HepG2 (cell line): Measurements from ENCODE around the gene WIPF3. TPM values are rescaled to one million over a fixed set of nuclear protein-coding genes. Genes with fewer than 3 reads are reported as not detected.

Experiments
- ATAC-seq: fragments of 200-7000 bp; cut with Tn5 transposase; 3 replicates; pipeline ENCODE4 v1.9.1; 2020; ENCODE audit warnings: mild to moderate bottlenecking, moderate library complexity
- BruUV-seq: library from RNA; stranded (reverse); fragments of 400-500 nt; replicated peaks from 2 replicates; lab custom pipeline; 2021; lab: Mats Ljungman, UMichigan
- CTCF ChIA-PET: fragments of 300-600 bp; formaldehyde crosslinking; extraction: SDS; loops from one replicate; lab custom pipeline; 2021; ENCODE audit warnings: low total read pairs, inconsistent platforms, low intra/inter-chr PET ratio; lab: Yijun Ruan, JAX
- POLR2A ChIA-PET: fragments of 350-600 bp; sonication (Branson Sonifier 250); formaldehyde crosslinking; loops from one replicate; lab custom pipeline; 2020; ENCODE audit warnings: antibody characterized with exemption, inconsistent platforms; lab: Yijun Ruan, JAX
- DNase-seq: peaks from one replicate; pipeline ENCODE4 v3.0.0-alpha.2; 2015; ENCODE audit warnings: low spot score
- FAIRE-seq: peaks from 3 replicates; lab custom pipeline; 2011; peaks lifted over from hg19 to GRCh38; lab: Jason Lieb, UNC
- H2AFZ ChIP-seq: one replicate; pipeline ENCODE4 v1.6.1; 2011; ENCODE audit warnings: low read length, inconsistent platforms
- H3K27ac ChIP-seq: fragments of 300-600 bp; 3 replicates; pipeline ENCODE4 v1.8.0; 2011; ENCODE audit warnings: mixed run types, mild to moderate bottlenecking, mixed read lengths, low read length, inconsistent platforms; ENCODE audit not compliant: insufficient read depth; ENCODE audit errors: extremely low read length
- H3K27me3 ChIP-seq, 2 experiments: fragments of 200-600 bp in 1 of 2; 2 replicates in 1 of 2; 3 replicates in 1 of 2; pipeline versions ENCODE4 v1.6.0 to v1.8.0; 2011; ENCODE audit warnings: low read length in 2 of 2, mild to moderate bottlenecking in 2 of 2, moderate library complexity in 2 of 2, inconsistent platforms in 1 of 2; ENCODE audit not compliant: insufficient read depth in 2 of 2, control insufficient read depth in 1 of 2
- H3K36me3 ChIP-seq, 2 experiments: fragments of 200-600 bp in 1 of 2; replicated peaks in 1 of 2; 2 replicates in 1 of 2; 3 replicates in 1 of 2; pipeline versions ENCODE4 v1.5.1 to v1.8.0; 2011; ENCODE audit warnings: low read length in 2 of 2, inconsistent platforms in 1 of 2; ENCODE audit not compliant: insufficient read depth in 2 of 2, control insufficient read depth in 1 of 2
- H3K4me1 ChIP-seq: 2 replicates; pipeline ENCODE4 v1.5.1; 2012; ENCODE audit warnings: low read length, inconsistent platforms; ENCODE audit not compliant: insufficient read depth
- H3K4me2 ChIP-seq: 2 replicates; pipeline ENCODE4 v1.6.0; 2011; ENCODE audit warnings: low read depth, low read length, inconsistent platforms
- H3K4me3 ChIP-seq, 3 experiments: fragments of 200-600 bp in 1 of 3; sonication (generic), shearing (Covaris generic) in 1 of 3; replicated peaks in 1 of 3; 2 replicates each; pipeline ENCODE4 v1.5.1; 2011 to 2016; ENCODE audit warnings: low read length in 3 of 3, inconsistent platforms in 2 of 3, low read depth in 2 of 3, mild to moderate bottlenecking in 2 of 3, control low read depth in 1 of 3, mixed read lengths in 1 of 3; ENCODE audit not compliant: insufficient read depth in 1 of 3
- H3K79me2 ChIP-seq: one replicate; pipeline ENCODE4 v1.6.1; 2011; ENCODE audit warnings: low read length, inconsistent platforms; ENCODE audit not compliant: insufficient read depth
- H3K9ac ChIP-seq: 2 replicates; pipeline ENCODE4 v1.6.0; 2011; ENCODE audit warnings: mild to moderate bottlenecking, low read depth, low read length, inconsistent platforms; ENCODE audit not compliant: insufficient read depth
- H3K9me3 ChIP-seq: 2 replicates; pipeline ENCODE4 v1.5.1; 2012; ENCODE audit warnings: mild to moderate bottlenecking, low read length
- H4K20me1 ChIP-seq: 2 replicates; pipeline ENCODE4 v1.6.0; 2011; ENCODE audit warnings: inconsistent platforms, mild to moderate bottlenecking, low read length, moderate library complexity; ENCODE audit not compliant: insufficient read depth
- ARNTL ChIP-seq: sonication (generic); formaldehyde crosslinking; IDR thresholded peaks from 2 replicates; pipeline ENCODE4 v1.4.0; 2020; ENCODE audit warnings: mild to moderate bottlenecking, missing genetic modification reagents
- SMC3 ChIP-seq: IDR thresholded peaks from 2 replicates; pipeline ENCODE4 v1.6.1; 2011; ENCODE audit warnings: low read length, improper control_type of control experiment
- ZHX1 ChIP-seq: sonication (generic); formaldehyde crosslinking; IDR thresholded peaks from 2 replicates; pipeline ENCODE4 v1.8.1; 2022; ENCODE audit warnings: low read depth, mild to moderate bottlenecking, missing genetic modification reagents
- WGBS: methylation state at CpG from one replicate; pipeline ENCODE4 v1.1.6; 2017; ENCODE audit warnings: low lambda C conversion rate; 5-methylcytosine and 5-hydroxymethylcytosine counted together
- in situ Hi-C: cut with HindIII; loops from 2 replicates; pipeline ENCODE4 v1.10.0; 2017; ENCODE audit warnings: low pct_unique_long_range_greater_than_20kb; ENCODE audit not compliant: extremely low pct_ligation_motif_present
- intact Hi-C: fragments of 100-400 bp; cut with micrococcal nuclease; formaldehyde crosslinking; loops from one replicate; pipeline ENCODE4 v1.10.0; 2022; ENCODE audit not compliant: unreplicated experiment
- polyA plus RNA-seq, 8 experiments: library from polyadenylated mRNA; depleted of rRNA in 3 of 8; stranded (reverse) in 7 of 8; unstranded in 1 of 8; fragments of >200 nt; fragmentation: Illumina TruSeq in 4 of 8; extraction: Trizol in 4 of 8; gene quantifications; 2 replicates each; pipeline versions ENCODE4 v1.2.1 to v1.2.3, GENCODE V29; 2011 to 2016; ENCODE audit warnings: low read depth in 4 of 8, missing spikeins in 1 of 8, mixed read lengths in 1 of 8; ENCODE audit not compliant: insufficient read depth in 1 of 8
- total RNA-seq, 5 experiments: library from RNA; depleted of rRNA; stranded (reverse); fragments of >200 nt; fragmentation: Illumina TruSeq; extraction: Trizol; gene quantifications; 2 replicates each; pipeline ENCODE4 v1.2.3, GENCODE V29; 2016; ENCODE audit warnings: low read depth in 1 of 5
- TF ChIP-seq, protein P1 (sequence below): sonication (generic); formaldehyde crosslinking; IDR thresholded peaks from 2 replicates; pipeline ENCODE4 v1.4.0; 2020; ENCODE audit warnings: missing genetic modification reagents, mild to moderate bottlenecking, borderline replicate concordance

WIPF3 gene
- total and polyA plus RNA-seq, 2 of the 13 experiments (the other 11 are each of a cell fraction or from before 2014, with no cell fraction given): 0.03 TPM; not detected in 1

DNA sequence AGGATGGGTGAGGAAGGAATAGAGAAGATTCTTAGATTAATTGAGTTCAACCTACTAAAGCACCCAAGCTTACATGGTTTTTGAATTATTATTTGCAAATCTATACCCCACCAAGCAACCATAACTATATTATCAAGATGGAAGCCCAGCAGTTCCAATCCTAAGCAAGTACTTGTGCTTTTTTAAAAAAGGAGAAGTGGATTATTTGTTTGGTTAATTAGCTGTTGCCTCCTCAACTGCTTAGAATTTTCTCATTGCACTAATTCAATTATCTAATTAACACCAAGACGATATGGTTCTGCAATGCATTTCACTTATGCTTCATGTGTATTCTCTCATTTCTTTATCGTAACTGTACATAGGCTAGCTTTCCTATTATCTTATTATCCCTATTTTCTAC, 27.3 kb upstream of the WIPF3 start:
- H3K4me3 ChIP-seq: no peak overlapping the region
- H3K36me3 ChIP-seq: no peaks in the 10 kb centered on the region
- 1% methylated on average over 2 of the region's 2 CpGs for WGBS
- BruUV-seq: no TSS peak
- H3K9me3 ChIP-seq: no peaks in the 10 kb centered on the region
- no peak for DNase-seq
- peaks cover 0 to 5% of the 10 kb centered on the region in 2 experiments; a peak in 1 of 5 replicates for H3K27me3 ChIP-seq
- H3K9ac ChIP-seq: no peak overlapping the region
- no peak overlapping the region for H3K27ac ChIP-seq
- intact Hi-C loops: no loop called here
- POLR2A ChIA-PET: no interaction called here
- H3K4me2 ChIP-seq: no peak overlapping the region
- FAIRE-seq: no peak
- CTCF ChIA-PET: no interaction called here
- TF ChIP-seq ARNTL (CRISPR knock-in tag) (no peak), SMC3 (no peak), ZHX1 (CRISPR knock-in tag) (no peak)
- TF ChIP-seq, protein P1, sequence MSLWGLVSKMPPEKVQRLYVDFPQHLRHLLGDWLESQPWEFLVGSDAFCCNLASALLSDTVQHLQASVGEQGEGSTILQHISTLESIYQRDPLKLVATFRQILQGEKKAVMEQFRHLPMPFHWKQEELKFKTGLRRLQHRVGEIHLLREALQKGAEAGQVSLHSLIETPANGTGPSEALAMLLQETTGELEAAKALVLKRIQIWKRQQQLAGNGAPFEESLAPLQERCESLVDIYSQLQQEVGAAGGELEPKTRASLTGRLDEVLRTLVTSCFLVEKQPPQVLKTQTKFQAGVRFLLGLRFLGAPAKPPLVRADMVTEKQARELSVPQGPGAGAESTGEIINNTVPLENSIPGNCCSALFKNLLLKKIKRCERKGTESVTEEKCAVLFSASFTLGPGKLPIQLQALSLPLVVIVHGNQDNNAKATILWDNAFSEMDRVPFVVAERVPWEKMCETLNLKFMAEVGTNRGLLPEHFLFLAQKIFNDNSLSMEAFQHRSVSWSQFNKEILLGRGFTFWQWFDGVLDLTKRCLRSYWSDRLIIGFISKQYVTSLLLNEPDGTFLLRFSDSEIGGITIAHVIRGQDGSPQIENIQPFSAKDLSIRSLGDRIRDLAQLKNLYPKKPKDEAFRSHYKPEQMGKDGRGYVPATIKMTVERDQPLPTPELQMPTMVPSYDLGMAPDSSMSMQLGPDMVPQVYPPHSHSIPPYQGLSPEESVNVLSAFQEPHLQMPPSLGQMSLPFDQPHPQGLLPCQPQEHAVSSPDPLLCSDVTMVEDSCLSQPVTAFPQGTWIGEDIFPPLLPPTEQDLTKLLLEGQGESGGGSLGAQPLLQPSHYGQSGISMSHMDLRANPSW: no peak
- TF ChIP-seq, all 625 proteins: peak for 0
- no peak for ATAC-seq
- Histone ChIP-seq H2AFZ (no peak overlapping the region), H4K20me1 (no peaks in the 10 kb centered on the region), H3K79me2 (no peaks in the 10 kb centered on the region), H3K4me1 (no peaks in the 10 kb centered on the region)
- in situ Hi-C loops: no loop called here
